Measurements from ENCODE around the gene PPL.

- TF ChIP-seq CTCF (conservative IDR thresholded peaks at IDR 0.05; ENCODE audit: low read depth, low read length) = no peak
- no peak for TF ChIP-seq EZH2 (IDR thresholded peaks at IDR 0.05; ENCODE audit: borderline replicate concordance, low read depth, low read length, poor library complexity, severe bottlenecking)
Observed at GRCh38 chr16:4947722-4948503, 11.0 kb upstream of the PPL start.
